ENCODE data around the gene CCDC40.
A peak's percentile ranks its signal among the peaks of the same experiment; 100 is the strongest.
"Not testable (repeated sequence)": the region's sequence is repeated elsewhere in the genome, so short reads cannot be mapped to it uniquely, and the experiment has no call there.

Gene CCDC40, protein sequence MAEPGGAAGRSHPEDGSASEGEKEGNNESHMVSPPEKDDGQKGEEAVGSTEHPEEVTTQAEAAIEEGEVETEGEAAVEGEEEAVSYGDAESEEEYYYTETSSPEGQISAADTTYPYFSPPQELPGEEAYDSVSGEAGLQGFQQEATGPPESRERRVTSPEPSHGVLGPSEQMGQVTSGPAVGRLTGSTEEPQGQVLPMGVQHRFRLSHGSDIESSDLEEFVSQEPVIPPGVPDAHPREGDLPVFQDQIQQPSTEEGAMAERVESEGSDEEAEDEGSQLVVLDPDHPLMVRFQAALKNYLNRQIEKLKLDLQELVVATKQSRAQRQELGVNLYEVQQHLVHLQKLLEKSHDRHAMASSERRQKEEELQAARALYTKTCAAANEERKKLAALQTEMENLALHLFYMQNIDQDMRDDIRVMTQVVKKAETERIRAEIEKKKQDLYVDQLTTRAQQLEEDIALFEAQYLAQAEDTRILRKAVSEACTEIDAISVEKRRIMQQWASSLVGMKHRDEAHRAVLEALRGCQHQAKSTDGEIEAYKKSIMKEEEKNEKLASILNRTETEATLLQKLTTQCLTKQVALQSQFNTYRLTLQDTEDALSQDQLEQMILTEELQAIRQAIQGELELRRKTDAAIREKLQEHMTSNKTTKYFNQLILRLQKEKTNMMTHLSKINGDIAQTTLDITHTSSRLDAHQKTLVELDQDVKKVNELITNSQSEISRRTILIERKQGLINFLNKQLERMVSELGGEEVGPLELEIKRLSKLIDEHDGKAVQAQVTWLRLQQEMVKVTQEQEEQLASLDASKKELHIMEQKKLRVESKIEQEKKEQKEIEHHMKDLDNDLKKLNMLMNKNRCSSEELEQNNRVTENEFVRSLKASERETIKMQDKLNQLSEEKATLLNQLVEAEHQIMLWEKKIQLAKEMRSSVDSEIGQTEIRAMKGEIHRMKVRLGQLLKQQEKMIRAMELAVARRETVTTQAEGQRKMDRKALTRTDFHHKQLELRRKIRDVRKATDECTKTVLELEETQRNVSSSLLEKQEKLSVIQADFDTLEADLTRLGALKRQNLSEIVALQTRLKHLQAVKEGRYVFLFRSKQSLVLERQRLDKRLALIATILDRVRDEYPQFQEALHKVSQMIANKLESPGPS

GRCh38 chr17:80035937-80036714 is at the start of gene CCDC40:
TSS of gene CCDC40 (plus strand) at chr17:80036642. CDS start at chr17:80036663, 21 bp downstream.
- peak; percentile 47 to 62 for DNase-seq

- DNase-seq: no peak
Observed at GRCh38 chr17:79987187-79987934, 49.1 kb upstream of the CCDC40 start.

DNA sequence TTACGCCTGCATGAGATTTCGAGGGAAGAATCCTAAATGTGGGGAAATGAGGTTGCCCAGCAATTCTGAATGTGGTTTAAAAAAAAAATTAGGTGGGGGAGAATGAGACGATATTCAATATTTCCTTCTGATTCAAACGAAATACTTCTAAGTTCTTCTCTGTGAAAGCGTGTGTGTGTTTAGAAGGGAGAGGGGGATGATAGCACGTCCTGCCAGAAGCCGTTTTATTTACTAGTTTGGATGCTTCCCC is 48.6 kb upstream of the CCDC40 start:
- DNase-seq: no peak

DNA sequence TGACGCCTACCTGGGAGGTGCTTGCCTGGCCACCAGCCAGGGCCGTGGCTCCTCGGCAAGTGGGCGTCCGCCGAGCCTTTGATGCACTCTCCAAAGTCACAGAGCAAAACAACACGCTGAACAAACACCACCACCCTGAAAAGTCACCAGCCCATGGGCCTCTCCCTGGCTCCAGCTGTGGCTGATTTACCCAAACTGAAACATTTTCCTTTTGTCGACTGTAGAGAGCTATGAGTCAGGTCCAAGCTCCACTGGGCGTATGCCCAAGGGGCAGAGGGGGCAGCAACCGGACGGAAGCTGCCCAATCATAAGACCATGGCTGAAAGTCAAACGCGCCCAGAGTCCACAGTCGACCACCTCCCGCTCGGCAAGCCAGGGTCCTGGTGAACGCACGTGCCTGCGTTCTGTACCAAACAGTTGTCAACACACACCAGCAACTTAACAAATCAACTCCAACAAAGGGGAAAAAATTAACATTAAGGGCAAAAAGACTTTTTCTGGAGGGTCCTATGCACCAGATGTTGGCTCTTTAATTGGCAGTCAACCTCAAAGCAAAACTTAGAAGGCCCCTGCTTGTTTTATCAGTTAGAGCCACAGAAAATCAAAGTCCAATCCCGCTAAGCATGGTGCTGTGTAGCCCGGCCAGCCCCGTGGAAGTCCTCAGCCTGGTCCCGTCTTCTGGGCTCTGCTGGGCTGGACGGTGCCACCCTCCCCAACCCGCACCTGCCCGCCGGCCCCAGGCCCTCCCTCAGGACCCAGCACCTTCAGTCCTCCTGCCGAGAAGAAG is 48.1 kb upstream of the CCDC40 start:
- no peak for DNase-seq

- DNase-seq: no peak
Observed at GRCh38 chr17:79989106-79989835, 47.2 kb upstream of the CCDC40 start.

- no peak for DNase-seq
Observed at GRCh38 chr17:79990051-79990592, 46.3 kb upstream of the CCDC40 start.

DNA sequence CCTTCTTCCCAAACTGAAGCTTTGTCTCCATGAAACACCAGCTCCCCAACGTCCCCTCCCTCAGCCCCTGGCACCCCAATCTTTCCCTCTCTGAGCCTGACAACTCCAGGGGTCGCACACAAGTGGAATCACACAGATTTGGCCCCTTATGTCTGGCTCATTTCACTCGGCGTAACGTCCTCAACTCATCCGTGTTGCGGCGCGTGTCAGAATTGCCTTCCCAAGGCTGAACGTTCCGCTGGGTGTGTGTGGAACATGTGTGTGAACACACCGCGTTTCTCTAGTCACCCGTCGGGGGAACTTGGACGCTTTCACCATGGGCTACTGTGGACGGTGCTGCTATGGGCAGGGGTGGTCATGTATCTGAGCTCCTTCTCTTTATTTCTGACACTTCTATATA is 45.7 kb upstream of the CCDC40 start:
- no peak for DNase-seq

- peak; percentile 55 to 84 for DNase-seq
Observed at GRCh38 chr17:79991140-79991923, 45.1 kb upstream of the CCDC40 start.

DNA sequence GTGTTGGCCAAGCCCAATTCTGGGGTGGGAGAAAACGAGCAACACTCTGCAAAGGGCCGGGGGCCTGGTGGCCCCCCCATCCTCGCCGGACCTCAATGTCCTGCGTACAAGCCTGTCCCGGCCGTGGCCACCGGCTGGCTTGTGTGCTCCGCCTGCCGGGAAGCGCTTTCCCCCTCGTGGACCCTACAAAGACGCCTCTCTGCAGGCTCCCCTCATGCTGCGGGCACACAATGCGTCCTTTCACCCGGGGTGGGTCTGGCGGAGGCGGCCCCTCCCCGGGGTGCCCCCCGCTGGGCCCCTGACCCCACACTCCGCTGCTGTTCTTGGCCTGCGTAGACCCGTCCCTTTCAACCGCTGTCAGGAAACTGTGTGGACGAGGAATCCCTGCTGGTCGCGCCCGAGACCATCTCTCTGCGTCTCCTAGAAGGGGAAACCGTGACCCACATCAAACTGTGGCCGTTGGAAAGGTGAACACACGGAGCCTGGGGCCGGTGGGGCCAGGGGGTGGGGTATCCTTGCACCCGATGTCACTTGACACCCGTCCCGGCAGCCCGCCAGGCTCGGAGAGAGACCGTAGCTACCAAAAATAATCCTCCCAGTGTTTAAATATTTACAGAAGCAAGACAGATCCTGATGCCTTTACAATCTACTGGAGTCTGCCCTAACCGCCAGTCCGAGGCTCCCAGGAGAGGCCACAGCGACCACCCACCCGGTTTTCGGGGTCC is 44.4 kb upstream of the CCDC40 start:
- no peak for DNase-seq

DNA sequence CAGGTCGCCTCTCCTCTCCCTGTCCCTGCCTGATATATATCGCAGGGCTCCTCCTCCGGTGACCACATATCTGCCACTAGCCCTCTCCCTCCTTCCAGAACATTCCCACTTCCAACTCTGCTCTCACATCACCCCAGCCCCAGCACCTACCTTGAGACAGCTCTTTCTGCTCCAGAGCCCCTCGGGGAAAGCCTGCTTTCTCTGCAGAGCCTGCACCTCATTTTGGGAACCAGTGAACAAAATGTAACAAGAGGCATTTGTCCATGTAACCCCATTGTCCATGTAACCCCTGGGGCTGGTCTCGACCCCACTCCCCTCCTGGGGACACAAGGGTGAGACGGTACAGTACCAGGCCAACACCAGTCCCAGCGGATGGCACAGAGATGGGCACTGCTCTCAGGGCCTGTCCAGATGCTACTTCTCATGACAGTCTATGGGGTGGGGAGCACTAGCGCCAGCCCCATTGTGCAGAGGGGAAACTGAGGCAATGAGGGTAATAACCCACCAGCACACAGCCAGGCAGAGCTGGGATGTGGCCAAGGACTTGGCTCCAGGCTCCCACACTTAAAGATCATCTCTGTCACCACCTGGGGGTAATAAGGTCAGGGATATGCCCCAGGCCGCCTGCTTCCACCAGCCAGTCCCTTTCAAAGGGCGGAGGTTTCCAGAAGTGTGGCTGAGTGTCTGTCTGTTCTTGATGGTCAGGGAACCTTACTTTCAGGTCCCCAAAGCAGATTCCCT is 43.6 kb upstream of the CCDC40 start:
- no peak for DNase-seq

DNA sequence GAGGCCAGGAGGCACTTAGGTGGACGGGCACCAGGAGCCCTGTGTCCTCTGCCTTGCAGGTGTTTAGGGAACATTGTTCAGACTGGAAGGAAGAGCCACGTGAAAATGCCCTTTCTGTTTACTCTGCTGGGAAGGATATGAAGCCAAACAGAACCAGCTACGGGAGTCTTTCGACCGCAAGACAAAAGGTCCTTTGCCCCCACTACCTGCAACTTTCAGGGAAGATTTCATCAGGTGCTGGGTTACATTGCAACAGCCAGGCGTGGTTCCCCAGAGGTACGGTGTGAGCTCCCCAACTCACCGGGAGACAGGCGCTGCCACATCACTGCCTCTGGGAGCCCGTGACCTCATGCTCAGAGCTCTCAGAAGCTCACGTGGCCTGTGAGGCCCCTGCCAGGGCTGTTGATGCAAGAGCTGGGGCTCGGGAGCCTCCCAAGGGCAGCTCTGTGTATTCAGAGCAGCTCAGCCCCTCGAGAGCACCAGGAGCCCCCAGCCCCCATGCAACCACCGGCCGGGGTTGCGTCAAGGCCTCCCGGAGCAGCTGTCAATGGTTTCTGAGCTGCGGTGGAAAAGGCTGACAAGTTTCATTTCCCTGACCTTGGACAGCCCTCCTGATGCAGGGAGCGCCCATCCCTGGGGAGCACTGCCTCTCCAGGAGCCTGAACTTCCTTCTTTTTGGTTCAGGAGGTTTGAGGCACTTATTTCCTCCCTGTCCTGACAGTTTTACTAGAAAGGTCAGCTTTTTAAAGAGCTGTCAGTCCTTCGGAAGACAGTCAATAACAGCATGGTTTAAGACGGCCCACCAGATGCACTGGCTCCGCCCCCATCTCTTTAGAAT is 42.8 kb upstream of the CCDC40 start:
- DNase-seq: peak in 1 of 2 donors; percentile 11

DNA sequence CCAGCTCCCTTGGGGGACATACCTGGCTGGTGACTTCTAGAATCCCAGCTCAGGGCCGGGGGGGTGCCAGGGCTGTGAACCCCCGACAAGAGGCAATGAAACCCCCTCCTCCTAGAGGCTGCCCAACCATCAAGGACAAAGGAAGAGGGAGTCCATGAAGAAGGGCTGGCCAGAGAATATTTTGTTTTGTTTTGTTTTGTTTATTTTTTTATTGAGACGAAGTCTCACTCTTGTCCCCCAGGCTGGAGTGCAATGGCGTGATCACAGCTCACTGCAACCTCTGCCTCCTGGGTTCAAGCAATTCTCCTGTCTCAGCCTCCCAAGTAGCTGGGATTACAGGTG is 42.2 kb upstream of the CCDC40 start:
- DNase-seq: not testable (repeated sequence)

DNA sequence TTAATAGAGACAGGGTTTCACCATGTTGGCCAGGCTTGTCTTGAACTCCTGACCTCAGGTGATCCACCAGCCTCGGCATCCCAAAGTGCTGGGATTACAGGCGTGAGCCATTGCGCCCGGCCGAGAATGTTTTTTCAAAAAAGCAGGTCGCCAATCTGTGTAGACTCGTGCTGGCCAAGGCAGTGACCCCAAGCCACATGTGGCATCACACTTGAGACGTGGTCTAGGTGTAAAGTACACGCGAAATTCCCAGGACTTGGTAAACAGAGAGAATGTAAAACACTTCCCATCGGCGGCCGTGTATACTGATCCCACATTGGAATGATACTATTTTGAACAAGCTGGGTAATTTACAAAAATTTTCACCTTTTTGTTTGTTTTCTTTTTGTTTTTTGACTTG is 41.8 kb upstream of the CCDC40 start:
- no peak for DNase-seq

DNA sequence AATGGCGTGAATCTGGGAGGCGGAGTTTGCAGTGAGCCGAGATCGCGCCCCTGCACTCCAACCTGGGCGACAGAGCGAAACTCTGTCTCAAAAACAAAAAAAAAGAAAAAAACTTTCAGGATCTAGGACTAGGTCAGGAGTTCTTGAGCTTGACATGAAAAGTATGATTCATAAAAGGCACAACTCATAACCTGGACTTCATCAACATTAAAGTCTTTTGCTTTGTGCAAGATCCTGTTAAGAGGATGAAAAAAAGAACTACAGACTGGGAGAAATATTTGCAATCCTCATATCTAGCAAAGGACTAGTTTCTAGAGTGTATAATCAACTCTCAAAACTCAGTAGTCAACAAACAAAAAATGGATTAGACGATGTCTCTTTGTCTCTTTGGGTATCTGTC is 40.7 kb upstream of the CCDC40 start:
- DNase-seq: no peak

DNA sequence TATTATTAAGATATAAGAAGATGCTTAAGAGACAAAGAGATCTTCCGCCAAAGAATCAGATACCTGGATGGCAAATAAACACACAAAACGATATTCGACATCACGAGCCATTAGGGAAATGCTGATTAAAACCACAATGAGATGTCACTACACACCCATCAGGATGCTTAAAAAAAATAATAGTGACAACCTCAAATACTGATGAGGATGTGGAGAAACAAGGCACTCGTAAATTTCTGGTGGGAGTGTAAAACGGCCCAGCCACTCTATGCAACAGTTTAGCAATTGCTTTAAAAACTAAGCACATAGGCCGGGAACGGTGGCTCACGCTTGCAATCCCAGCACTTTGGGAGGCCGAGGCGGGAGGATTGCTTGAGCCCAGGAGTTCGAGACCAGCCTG is 40.2 kb upstream of the CCDC40 start:
- no peak for DNase-seq

GRCh38 chr17:79997011-79997660 is 39.3 kb upstream of the CCDC40 start:
- DNase-seq: no peak

DNA sequence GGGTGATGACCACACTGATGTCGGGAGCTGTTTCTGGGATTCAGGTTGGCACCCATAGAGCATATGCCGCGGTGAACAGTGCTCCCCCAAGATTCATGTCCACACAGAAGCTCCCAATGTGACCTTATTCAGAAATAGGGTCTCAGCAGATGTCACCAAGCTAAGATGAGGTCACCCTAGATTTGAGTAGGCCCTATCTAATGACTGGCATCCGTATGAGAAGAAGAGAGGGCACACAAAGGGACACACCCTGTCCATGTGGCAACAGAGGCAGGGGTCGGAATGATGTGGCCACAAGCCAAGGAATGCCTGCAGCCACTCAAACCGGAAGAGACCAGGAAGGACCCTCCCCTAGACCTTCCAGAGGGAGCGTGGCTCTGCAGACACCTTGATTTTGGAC is 36.3 kb upstream of the CCDC40 start:
- DNase-seq: no peak

All from hippocampal formation (tissue), 2 donors.